Measurements from ENCODE around the gene ARHGEF6. TPM values are rescaled to one million over a fixed set of nuclear protein-coding genes. Genes with fewer than 3 reads are reported as not detected.

ARHGEF6 gene
- total RNA-seq, 4 donors from 2014 or later: 72.3 to 95.2 (median 72.9) TPM

DNA sequence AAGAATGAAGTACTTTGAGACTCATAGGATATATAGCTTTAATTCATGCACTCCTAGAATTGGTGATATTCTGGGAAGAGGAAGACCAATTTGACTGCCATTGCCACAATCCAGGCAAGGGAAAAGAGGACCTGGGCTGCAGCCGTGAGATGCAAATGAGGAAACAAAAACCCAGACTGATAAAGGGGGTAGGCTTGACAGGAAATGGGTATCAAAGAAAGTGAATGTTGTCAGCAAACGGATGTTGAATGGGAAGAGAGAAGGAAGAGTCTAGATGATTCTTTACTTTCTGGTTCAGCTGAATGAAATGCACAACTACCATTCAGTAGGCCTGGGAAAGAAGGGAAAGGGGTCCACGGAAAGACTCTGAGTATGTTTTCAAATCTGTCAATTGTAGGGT is 17.1 kb upstream of the ARHGEF6 start:
- TF ChIP-seq, protein P1, sequence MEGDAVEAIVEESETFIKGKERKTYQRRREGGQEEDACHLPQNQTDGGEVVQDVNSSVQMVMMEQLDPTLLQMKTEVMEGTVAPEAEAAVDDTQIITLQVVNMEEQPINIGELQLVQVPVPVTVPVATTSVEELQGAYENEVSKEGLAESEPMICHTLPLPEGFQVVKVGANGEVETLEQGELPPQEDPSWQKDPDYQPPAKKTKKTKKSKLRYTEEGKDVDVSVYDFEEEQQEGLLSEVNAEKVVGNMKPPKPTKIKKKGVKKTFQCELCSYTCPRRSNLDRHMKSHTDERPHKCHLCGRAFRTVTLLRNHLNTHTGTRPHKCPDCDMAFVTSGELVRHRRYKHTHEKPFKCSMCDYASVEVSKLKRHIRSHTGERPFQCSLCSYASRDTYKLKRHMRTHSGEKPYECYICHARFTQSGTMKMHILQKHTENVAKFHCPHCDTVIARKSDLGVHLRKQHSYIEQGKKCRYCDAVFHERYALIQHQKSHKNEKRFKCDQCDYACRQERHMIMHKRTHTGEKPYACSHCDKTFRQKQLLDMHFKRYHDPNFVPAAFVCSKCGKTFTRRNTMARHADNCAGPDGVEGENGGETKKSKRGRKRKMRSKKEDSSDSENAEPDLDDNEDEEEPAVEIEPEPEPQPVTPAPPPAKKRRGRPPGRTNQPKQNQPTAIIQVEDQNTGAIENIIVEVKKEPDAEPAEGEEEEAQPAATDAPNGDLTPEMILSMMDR (IDR thresholded peaks at IDR 0.05; ENCODE audit: low read depth): no peak

DNA sequence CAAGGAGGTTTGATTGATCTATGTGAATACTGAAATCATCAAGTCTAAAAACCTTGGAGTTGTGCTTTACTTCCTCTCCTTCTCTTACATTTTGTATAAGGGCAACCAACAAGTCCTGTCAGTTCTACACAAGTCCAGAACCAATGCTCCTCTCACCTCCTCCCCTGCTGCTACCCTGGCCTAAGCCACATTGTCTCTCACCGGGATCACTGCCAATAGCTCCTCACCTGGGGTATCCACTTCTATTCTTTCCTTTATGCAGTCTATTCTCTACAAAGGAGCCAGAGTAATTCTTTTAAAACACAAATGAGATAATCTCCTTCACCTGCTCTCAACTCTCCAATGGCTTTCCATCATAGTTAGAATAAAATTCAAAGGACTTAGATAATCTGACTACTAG is 13.3 kb upstream of the ARHGEF6 start:
- TF ChIP-seq, protein P1 (IDR thresholded peaks at IDR 0.05; ENCODE audit: low read depth): no peak

- TF ChIP-seq, protein P1 (IDR thresholded peaks at IDR 0.05; ENCODE audit: low read depth): no peak
These were observed 9.1 kb upstream of the ARHGEF6 start for GRCh38 chrX:136789856-136790255.

GRCh38 chrX:136784231-136784630 is 3.5 kb upstream of the ARHGEF6 start:
- TF ChIP-seq, protein P1 (IDR thresholded peaks at IDR 0.05; ENCODE audit: low read depth): no peak

DNA sequence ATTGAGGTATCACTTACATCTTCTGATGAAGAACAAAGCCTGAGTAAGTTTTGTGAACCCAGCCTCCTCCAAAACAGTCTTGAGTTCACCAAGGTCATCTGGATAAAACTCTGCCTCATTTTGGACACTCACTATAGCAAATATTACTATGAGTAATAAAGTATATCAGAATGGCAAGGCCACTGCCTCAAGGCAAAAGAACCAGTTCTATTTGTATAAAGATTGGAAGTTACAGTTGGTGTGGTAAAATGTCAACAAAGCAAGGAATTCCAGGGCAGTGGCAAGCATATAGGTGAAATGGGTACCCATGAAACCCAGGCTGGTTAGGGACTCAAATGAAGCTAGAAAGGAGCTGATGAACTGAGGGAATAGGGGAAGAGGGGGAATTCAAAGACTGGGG is 2.4 kb upstream of the ARHGEF6 start:
- TF ChIP-seq, protein P1 (IDR thresholded peaks at IDR 0.05; ENCODE audit: low read depth): no peak

DNA sequence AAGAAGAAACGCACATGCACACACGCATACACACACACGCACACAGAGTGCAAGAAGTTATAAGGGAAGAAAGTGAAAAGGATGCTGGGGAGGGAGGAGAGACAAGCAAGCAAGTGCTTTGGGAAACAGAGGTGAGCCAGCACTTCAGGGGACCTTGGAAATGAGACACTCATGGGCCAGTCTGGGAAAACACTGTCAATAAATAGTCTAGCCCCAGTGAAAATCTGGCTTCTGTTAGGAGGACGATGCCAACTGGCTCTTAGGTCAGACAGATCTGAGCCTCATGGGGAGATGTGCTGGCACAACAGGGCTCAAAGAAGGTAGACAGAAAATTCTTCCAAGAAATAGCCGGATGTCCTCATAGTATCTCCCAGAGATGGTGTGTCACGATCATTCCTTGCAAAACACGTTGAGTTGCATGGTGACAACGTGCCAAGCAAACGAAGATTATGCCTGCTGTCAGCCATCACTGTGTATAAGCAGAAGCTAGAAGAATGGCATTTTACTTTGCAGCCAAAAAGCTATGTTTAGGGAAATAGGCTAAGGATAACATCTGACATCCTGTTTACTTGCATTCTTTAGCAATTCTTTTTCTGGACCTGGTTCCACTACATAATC is 557 bp upstream of the ARHGEF6 start:
- TF ChIP-seq, protein P1 (IDR thresholded peaks at IDR 0.05; ENCODE audit: low read depth): no peak

DNA sequence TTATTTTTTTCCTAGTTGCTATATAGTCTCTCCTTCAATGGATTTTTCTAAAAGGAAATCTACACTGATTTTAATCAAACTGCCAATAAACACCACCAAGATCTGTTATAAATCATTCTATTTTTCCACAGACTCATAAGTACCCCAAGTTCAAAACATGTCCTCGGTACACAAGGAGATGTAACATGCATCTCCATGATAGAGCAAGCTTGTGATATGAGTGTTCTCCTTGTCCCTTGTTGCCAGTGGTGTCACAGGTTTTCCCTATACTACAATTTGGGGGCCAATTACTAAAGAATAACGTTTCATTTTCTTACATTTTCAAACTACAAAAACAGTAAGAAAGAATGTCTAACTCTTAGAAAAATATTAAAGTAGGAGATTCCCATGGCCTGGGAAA is 491 bp downstream of the ARHGEF6 start:
- TF ChIP-seq, protein P1 (IDR thresholded peaks at IDR 0.05; ENCODE audit: low read depth): no peak

Measured in subcutaneous adipose tissue (tissue), 4 donors.